A549 (cell line): ENCODE results near the gene HBG2. TPM values are rescaled to one million over a fixed set of nuclear protein-coding genes. Genes with fewer than 3 reads are reported as not detected.

Source experiments
- ATAC-seq, 2 experiments: fragments of 200-7000 bp in 1 of 2; fragments of >200 bp in 1 of 2; cut with Nextera tagmentation in 1 of 2; cut with Tn5 transposase in 1 of 2; 3 replicates each; pipeline versions ENCODE4 v1.8.0 to v1.9.1; 2018 to 2020; ENCODE audit warnings: mild to moderate bottlenecking in 1 of 2, moderate library complexity in 1 of 2
- CTCF ChIA-PET: fragments of 300-600 bp; sonication (Branson Sonifier 250); formaldehyde crosslinking; extraction: SDS; loops from one replicate; lab custom pipeline; 2021; ENCODE audit warnings: antibody characterized with exemption, inconsistent platforms; lab: Yijun Ruan, JAX
- POLR2A ChIA-PET: fragments of 350-600 bp; formaldehyde crosslinking; extraction: SDS; loops from one replicate; lab custom pipeline; 2021; ENCODE audit warnings: antibody characterized with exemption, inconsistent platforms; lab: Yijun Ruan, JAX
- DNase-seq, 2 experiments: peaks; one replicate each; pipeline versions ENCODE4 v3.0.0 to v3.0.0-alpha.2; 2011 to 2016; ENCODE audit warnings: low read depth in 1 of 2, low spot score in 1 of 2
- FAIRE-seq: peaks from 2 replicates; lab custom pipeline; 2011; peaks lifted over from hg19 to GRCh38; lab: Jason Lieb, UNC
- H3K27ac ChIP-seq, 2 experiments: fragments of >200 bp; sonication (Bioruptor Twin); formaldehyde crosslinking; 3 replicates each; pipeline ENCODE4 v1.5.1; 2016 to 2017
- H3K4me1 ChIP-seq: fragments of >200 bp; sonication (Bioruptor Twin); formaldehyde crosslinking; 3 replicates; pipeline ENCODE4 v1.6.1; 2016
- H3K4me2 ChIP-seq: fragments of >200 bp; sonication (Bioruptor Twin); formaldehyde crosslinking; 3 replicates; pipeline ENCODE4 v1.6.1; 2016
- H3K4me3 ChIP-seq: fragments of >200 bp; sonication (Bioruptor Twin); formaldehyde crosslinking; 3 replicates; pipeline ENCODE4 v1.5.1; 2016
- H3K9me3 ChIP-seq: fragments of >200 bp; sonication (Bioruptor Twin); formaldehyde crosslinking; 3 replicates; pipeline ENCODE4 v1.6.1; 2016
- CEBPB ChIP-seq, 2 experiments: fragments of >200 bp in 1 of 2; sonication (Bioruptor Twin) in 1 of 2; formaldehyde crosslinking in 1 of 2; IDR thresholded peaks; 2 replicates each; pipeline ENCODE4 v1.6.1; 2012 to 2016
- EHF ChIP-seq: fragments of 250-450 bp; sonication (Bioruptor Pico); IDR thresholded peaks from 2 replicates; pipeline ENCODE4 v1.5.0; 2020; ENCODE audit warnings: mild to moderate bottlenecking
- EHMT2 ChIP-seq: fragments of 200-600 bp; sonication (generic); IDR thresholded peaks from 2 replicates; pipeline ENCODE4 v1.6.1; 2016; ENCODE audit warnings: antibody characterized with exemption, low read depth, mild to moderate bottlenecking, moderate library complexity
- HOXA7 ChIP-seq: fragments of 250-450 bp; sonication (Bioruptor Pico); IDR thresholded peaks from 2 replicates; pipeline ENCODE4 v1.5.0; 2020; ENCODE audit warnings: mild to moderate bottlenecking, moderate library complexity
- JUN ChIP-seq, 2 experiments: fragments of >200 bp; sonication (Bioruptor Twin); formaldehyde crosslinking; IDR thresholded peaks; 2 replicates in 1 of 2; 3 replicates in 1 of 2; pipeline ENCODE4 v1.6.1; 2016 to 2017
- KDM5A ChIP-seq: fragments of 200-600 bp; sonication (generic); IDR thresholded peaks from 2 replicates; pipeline ENCODE4 v1.6.1; 2016; ENCODE audit warnings: antibody characterized with exemption, mild to moderate bottlenecking
- MAX ChIP-seq: IDR thresholded peaks from 2 replicates; pipeline ENCODE4 v1.6.1; 2012
- NFE2L2 ChIP-seq: fragments of 150-350 bp; conservative IDR thresholded peaks from 2 replicates; pipeline ENCODE4 v1.6.1; 2014; ENCODE audit warnings: low read length
- NR3C1 ChIP-seq: fragments of >200 bp; sonication (Bioruptor Twin); formaldehyde crosslinking; IDR thresholded peaks from 3 replicates; pipeline ENCODE4 v1.6.1; 2017
- POLR2AphosphoS2 ChIP-seq: conservative IDR thresholded peaks from 2 replicates; pipeline ENCODE4 v1.6.1; 2012; ENCODE audit warnings: low read length, improper control_type of control experiment, inconsistent platforms
- RARB ChIP-seq: fragments of 250-450 bp; sonication (Bioruptor Pico); IDR thresholded peaks from 2 replicates; pipeline ENCODE4 v1.8.0; 2021; ENCODE audit warnings: mild to moderate bottlenecking, moderate library complexity
- REST ChIP-seq: fragments of 200-600 bp; sonication (generic); IDR thresholded peaks from 2 replicates; pipeline ENCODE4 v1.6.1; 2016; ENCODE audit warnings: antibody characterized with exemption, mild to moderate bottlenecking, moderate library complexity
- SREBF2 ChIP-seq: fragments of 450-650 bp; IDR thresholded peaks from 2 replicates; pipeline ENCODE4 v1.6.1; 2014; ENCODE audit warnings: mild to moderate bottlenecking, moderate library complexity
- ZNF302 ChIP-seq: fragments of 250-450 bp; sonication (Bioruptor Pico); IDR thresholded peaks from 2 replicates; pipeline ENCODE4 v1.9.0; 2021; ENCODE audit warnings: inconsistent platforms, mild to moderate bottlenecking, moderate library complexity
- WGBS: methylation state at CpG from one replicate; pipeline ENCODE4 v1.1.6; 2017; ENCODE audit errors: missing lambda C conversion rate; 5-methylcytosine and 5-hydroxymethylcytosine counted together
- polyA plus RNA-seq, 4 experiments: library from polyadenylated mRNA; depleted of rRNA in 3 of 4; stranded (reverse); fragments of >200 nt; fragmentation: RNase III in 1 of 4; extraction: RNeasy Plus Mini Kit Qiagen cat#74134 plus additional on column Dnase treatment in 1 of 4; gene quantifications; 2 replicates in 3 of 4; 3 replicates in 1 of 4; pipeline ENCODE4 v1.2.3, GENCODE V29; 2011 to 2017
- TF ChIP-seq, protein P1 (sequence below): fragments of >200 bp; sonication (Bioruptor Twin); formaldehyde crosslinking; IDR thresholded peaks from 3 replicates; pipeline ENCODE4 v1.5.1; 2016
- TF ChIP-seq, protein P2 (sequence below): fragments of 250-450 bp; sonication (Bioruptor Pico); IDR thresholded peaks from 2 replicates; pipeline ENCODE4 v1.5.0; 2021; ENCODE audit warnings: mild to moderate bottlenecking, moderate library complexity, borderline replicate concordance

Gene HBG2
- polyA plus RNA-seq, 2 of the 4 experiments (the other 2 are of a cell fraction), result not detected

- WGBS, result 78% methylated on average over 1 of the region's 1 CpG
- FAIRE-seq (no peak), ATAC-seq (no peak), DNase-seq (no peak)
- Histone ChIP-seq H3K27ac (no peak overlapping the region), H3K4me2 (no peak overlapping the region), H3K4me1 (no peaks in the 10 kb centered on the region), H3K4me3 (no peak overlapping the region), H3K9me3 (no peaks in the 10 kb centered on the region)
- CTCF ChIA-PET, result interaction anchor here (0.8 to 1.5 kb wide), 2 partner anchors 21 to 57 kb away, joined by 3 to 4 read pairs; no protein-coding TSS in a partner anchor
- POLR2A ChIA-PET, result no interaction called here
- TF ChIP-seq KDM5A (no peak), EHF (CRISPR knock-in tag) (no peak), REST (no peak), EHMT2 (no peak)
- TF ChIP-seq, all 56 proteins: peak for 0
These were observed 24.3 kb downstream of the HBG2 start for GRCh38 chr11:5230266-5230665.

DNA sequence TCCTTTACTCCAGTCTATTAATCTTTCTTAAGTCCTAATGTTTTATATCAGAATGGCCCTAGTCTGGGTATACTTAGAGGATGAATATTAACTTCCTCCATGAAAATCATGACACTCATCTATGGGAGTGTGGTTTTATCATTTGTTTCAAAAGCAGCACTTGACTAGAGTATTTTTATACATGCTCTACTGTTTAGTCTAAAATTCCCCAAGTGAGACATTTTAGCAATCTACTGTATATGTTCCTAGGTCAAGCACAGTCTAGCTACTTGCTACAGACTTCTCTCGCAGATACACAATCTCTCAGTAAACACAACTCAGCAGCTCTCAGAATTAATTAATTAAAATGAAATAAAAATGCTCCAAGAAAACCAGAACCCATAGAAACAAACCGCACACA is 24.8 kb downstream of the HBG2 start:
- Histone ChIP-seq H3K4me1 (no peaks in the 10 kb centered on the region), H3K9me3 (no peaks in the 10 kb centered on the region), H3K27ac (no peak overlapping the region), H3K4me2 (no peak overlapping the region), H3K4me3 (no peak overlapping the region)
- 64% methylated on average over 2 of the region's 2 CpGs for WGBS
- ChIA-PET CTCF (interaction anchor here (0.8 to 1.5 kb wide), 2 partner anchors 21 to 57 kb away, joined by 3 to 4 read pairs; no protein-coding TSS in a partner anchor), POLR2A (no interaction called here)
- FAIRE-seq (no peak), ATAC-seq (no peak), DNase-seq (no peak)
- TF ChIP-seq CEBPB (IDR thresholded peaks at IDR 0.05) (no peak), ZNF302 (CRISPR knock-in tag) (no peak), REST (no peak), RARB (CRISPR knock-in tag) (no peak), POLR2AphosphoS2 (no peak), MAX (no peak), SREBF2 (no peak), NFE2L2 (no peak), NR3C1 (no peak), EHMT2 (no peak), JUN (IDR thresholded peaks at IDR 0.05) (no peak), KDM5A (no peak), HOXA7 (CRISPR knock-in tag) (no peak)
- TF ChIP-seq, protein P1, sequence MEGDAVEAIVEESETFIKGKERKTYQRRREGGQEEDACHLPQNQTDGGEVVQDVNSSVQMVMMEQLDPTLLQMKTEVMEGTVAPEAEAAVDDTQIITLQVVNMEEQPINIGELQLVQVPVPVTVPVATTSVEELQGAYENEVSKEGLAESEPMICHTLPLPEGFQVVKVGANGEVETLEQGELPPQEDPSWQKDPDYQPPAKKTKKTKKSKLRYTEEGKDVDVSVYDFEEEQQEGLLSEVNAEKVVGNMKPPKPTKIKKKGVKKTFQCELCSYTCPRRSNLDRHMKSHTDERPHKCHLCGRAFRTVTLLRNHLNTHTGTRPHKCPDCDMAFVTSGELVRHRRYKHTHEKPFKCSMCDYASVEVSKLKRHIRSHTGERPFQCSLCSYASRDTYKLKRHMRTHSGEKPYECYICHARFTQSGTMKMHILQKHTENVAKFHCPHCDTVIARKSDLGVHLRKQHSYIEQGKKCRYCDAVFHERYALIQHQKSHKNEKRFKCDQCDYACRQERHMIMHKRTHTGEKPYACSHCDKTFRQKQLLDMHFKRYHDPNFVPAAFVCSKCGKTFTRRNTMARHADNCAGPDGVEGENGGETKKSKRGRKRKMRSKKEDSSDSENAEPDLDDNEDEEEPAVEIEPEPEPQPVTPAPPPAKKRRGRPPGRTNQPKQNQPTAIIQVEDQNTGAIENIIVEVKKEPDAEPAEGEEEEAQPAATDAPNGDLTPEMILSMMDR, result no peak
- TF ChIP-seq, protein P2, sequence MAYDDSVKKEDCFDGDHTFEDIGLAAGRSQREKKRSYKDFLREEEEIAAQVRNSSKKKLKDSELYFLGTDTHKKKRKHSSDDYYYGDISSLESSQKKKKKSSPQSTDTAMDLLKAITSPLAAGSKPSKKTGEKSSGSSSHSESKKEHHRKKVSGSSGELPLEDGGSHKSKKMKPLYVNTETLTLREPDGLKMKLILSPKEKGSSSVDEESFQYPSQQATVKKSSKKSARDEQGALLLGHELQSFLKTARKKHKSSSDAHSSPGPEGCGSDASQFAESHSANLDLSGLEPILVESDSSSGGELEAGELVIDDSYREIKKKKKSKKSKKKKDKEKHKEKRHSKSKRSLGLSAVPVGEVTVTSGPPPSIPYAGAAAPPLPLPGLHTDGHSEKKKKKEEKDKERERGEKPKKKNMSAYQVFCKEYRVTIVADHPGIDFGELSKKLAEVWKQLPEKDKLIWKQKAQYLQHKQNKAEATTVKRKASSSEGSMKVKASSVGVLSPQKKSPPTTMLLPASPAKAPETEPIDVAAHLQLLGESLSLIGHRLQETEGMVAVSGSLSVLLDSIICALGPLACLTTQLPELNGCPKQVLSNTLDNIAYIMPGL (CRISPR knock-in tag), result no peak
